Activated CD4-positive, alpha-beta memory T cell treated with anti-CD3 and anti-CD28 coated beads, Interleukin-2, amount 10 ng/mL, durations not matched to agents 7 days and 5 days (primary cell): ENCODE measurements around the gene HSPA1A. TPM values are rescaled to one million over a fixed set of nuclear protein-coding genes. Genes with fewer than 3 reads are reported as not detected.
A peak's percentile ranks its signal among the peaks of the same experiment; 100 is the strongest.
"Not testable (repeated sequence)": the region's sequence is repeated elsewhere in the genome, so short reads cannot be mapped to it uniquely, and the experiment has no call there.

Experiments
- CTCF ChIA-PET: fragments of 350-600 bp; sonication (Branson Sonifier 250); formaldehyde crosslinking; loops from one replicate; lab custom pipeline; 2021; ENCODE audit warnings: antibody characterized with exemption, inconsistent platforms; lab: Charles Lee
- POLR2A ChIA-PET: fragments of 350-600 bp; sonication (Branson Sonifier 250); formaldehyde crosslinking; loops from one replicate; lab custom pipeline; 2021; ENCODE audit warnings: antibody characterized with exemption; lab: Charles Lee
- DNase-seq: peaks from one replicate; pipeline ENCODE4 v3.0.0-alpha.2; 2020
- H3K27ac Mint-ChIP-seq: one replicate; pipeline ENCODE4 v1.8.0; 2021; ENCODE audit warnings: mild to moderate bottlenecking, mixed read lengths
- H3K27me3 Mint-ChIP-seq: one replicate; pipeline ENCODE4 v1.8.0; 2021; ENCODE audit warnings: mixed read lengths
- H3K36me3 Mint-ChIP-seq: one replicate; pipeline ENCODE4 v1.8.0; 2021; ENCODE audit warnings: low read depth, mixed read lengths
- H3K4me1 Mint-ChIP-seq: one replicate; pipeline ENCODE4 v1.8.0; 2021; ENCODE audit warnings: mixed read lengths
- H3K4me3 Mint-ChIP-seq: one replicate; pipeline ENCODE4 v1.8.0; 2021; ENCODE audit warnings: mild to moderate bottlenecking, mixed read lengths
- H3K9me3 Mint-ChIP-seq: one replicate; pipeline ENCODE4 v1.8.0; 2021; ENCODE audit warnings: mixed read lengths
- total RNA-seq, 2 experiments: library from RNA; stranded (reverse); gene quantifications; one replicate each; pipeline ENCODE4 v1.2.3, GENCODE V29; 2021

HSPA1A gene
- total RNA-seq, 2 experiments from 2014 or later: 147 to 151 TPM

GRCh38 chr6:31838968-31839367 is 23.6 kb downstream of the HSPA1A start:
- peak overlapping the region; percentile 45 for H3K27ac Mint-ChIP-seq
- H3K4me1 Mint-ChIP-seq: peaks cover 42% of the 10 kb centered on the region
- no peaks in the 10 kb centered on the region for H3K27me3 Mint-ChIP-seq
- peak overlapping the region; percentile 46 for H3K4me3 Mint-ChIP-seq
- no peaks in the 10 kb centered on the region for H3K9me3 Mint-ChIP-seq
- H3K36me3 Mint-ChIP-seq: peaks cover 68% of the 10 kb centered on the region
- POLR2A ChIA-PET: interaction anchor here (0.6 to 3.0 kb wide), 8 partner anchors 9 to 971 kb away, joined by 3 to 11 read pairs (median 3); partner anchors contain the start of genes HSPA1B, LSM2 and NEU1
- CTCF ChIA-PET: interaction anchor here (1.2 to 1.4 kb wide), 4 partner anchors 11 to 185 kb away, joined by 3 to 5 read pairs (median 4); partner anchors contain the start of gene HSPA1B
- DNase-seq: no peak

GRCh38 chr6:31839779-31840126 is 24.4 kb downstream of the HSPA1A start:
- H3K27me3 Mint-ChIP-seq, H3K4me3 Mint-ChIP-seq, DNase-seq, H3K27ac Mint-ChIP-seq, H3K9me3 Mint-ChIP-seq: not testable (repeated sequence)
- POLR2A ChIA-PET: interaction anchor here (1.1 to 3.0 kb wide), 4 partner anchors 12 to 33 kb away, joined by 3 to 11 read pairs (median 4); partner anchors contain the start of genes HSPA1B, LSM2 and NEU1
- Mint-ChIP-seq H3K36me3 (peaks cover 64% of the 10 kb centered on the region), H3K4me1 (peaks cover 38% of the 10 kb centered on the region)
- CTCF ChIA-PET: interaction anchor here (1.3 kb wide), 1 partner anchor 110 kb away, joined by 4 read pairs; no protein-coding TSS in a partner anchor

- H3K27ac Mint-ChIP-seq: no peak overlapping the region
- no peaks in the 10 kb centered on the region for H3K9me3 Mint-ChIP-seq
- H3K4me1 Mint-ChIP-seq: peaks cover 27% of the 10 kb centered on the region
- no peak for DNase-seq
- CTCF ChIA-PET: no interaction called here
- peaks cover 49% of the 10 kb centered on the region for H3K36me3 Mint-ChIP-seq
- no peaks in the 10 kb centered on the region for H3K27me3 Mint-ChIP-seq
- H3K4me3 Mint-ChIP-seq: no peak overlapping the region
- POLR2A ChIA-PET: no interaction called here
These were observed 26.7 kb downstream of the HSPA1A start for GRCh38 chr6:31842053-31842452.

- Mint-ChIP-seq H3K9me3 (no peaks in the 10 kb centered on the region), H3K27ac (no peak overlapping the region), H3K4me1 (peaks cover 6% of the 10 kb centered on the region), H3K4me3 (no peak overlapping the region), H3K36me3 (peaks cover 27% of the 10 kb centered on the region), H3K27me3 (no peaks in the 10 kb centered on the region)
- POLR2A ChIA-PET: interaction anchor here (0.7 kb wide), 1 partner anchor 9 kb away, joined by 3 read pairs; no protein-coding TSS in a partner anchor
- CTCF ChIA-PET: no interaction called here
- DNase-seq: no peak
These were observed 29.2 kb downstream of the HSPA1A start for GRCh38 chr6:31844507-31844906.

- H3K4me1 Mint-ChIP-seq: no peaks in the 10 kb centered on the region
- H3K9me3 Mint-ChIP-seq: no peaks in the 10 kb centered on the region
- no peak for DNase-seq
- H3K36me3 Mint-ChIP-seq: peaks cover 6% of the 10 kb centered on the region
- H3K4me3 Mint-ChIP-seq: no peak overlapping the region
- ChIA-PET CTCF (interaction anchor here (0.5 kb wide), 1 partner anchor 61 kb away, joined by 3 read pairs; no protein-coding TSS in a partner anchor), POLR2A (interaction anchor here (0.8 kb wide), 1 partner anchor 9 kb away, joined by 3 read pairs; no protein-coding TSS in a partner anchor)
- H3K27ac Mint-ChIP-seq: no peak overlapping the region
- H3K27me3 Mint-ChIP-seq: no peaks in the 10 kb centered on the region
These were observed 32.1 kb downstream of the HSPA1A start for GRCh38 chr6:31847276-31847978.

GRCh38 chr6:31850765-31851484 is 35.6 kb downstream of the HSPA1A start:
- peaks cover 6% of the 10 kb centered on the region for H3K36me3 Mint-ChIP-seq
- H3K9me3 Mint-ChIP-seq: peaks cover 6% of the 10 kb centered on the region
- H3K27ac Mint-ChIP-seq: no peak overlapping the region
- ChIA-PET CTCF (no interaction called here), POLR2A (no interaction called here)
- DNase-seq: no peak
- no peak overlapping the region for H3K4me3 Mint-ChIP-seq
- H3K4me1 Mint-ChIP-seq: no peaks in the 10 kb centered on the region
- H3K27me3 Mint-ChIP-seq: no peaks in the 10 kb centered on the region

GRCh38 chr6:31851485-31851832 is 36.1 kb downstream of the HSPA1A start:
- no peaks in the 10 kb centered on the region for H3K4me1 Mint-ChIP-seq
- no peak overlapping the region for H3K4me3 Mint-ChIP-seq
- H3K36me3 Mint-ChIP-seq: peaks cover 6% of the 10 kb centered on the region
- H3K27me3 Mint-ChIP-seq: no peaks in the 10 kb centered on the region
- ChIA-PET CTCF (interaction anchor here (0.6 kb wide), 1 partner anchor 203 kb away, joined by 3 read pairs; no protein-coding TSS in a partner anchor), POLR2A (interaction anchor here (1.4 kb wide), 1 partner anchor 16 kb away, joined by 6 read pairs; no protein-coding TSS in a partner anchor)
- H3K27ac Mint-ChIP-seq: no peak overlapping the region
- peaks cover 6% of the 10 kb centered on the region for H3K9me3 Mint-ChIP-seq
- DNase-seq: no peak

GRCh38 chr6:31851980-31852718 is 36.8 kb downstream of the HSPA1A start:
- ChIA-PET CTCF (interaction anchor here (0.6 kb wide), 1 partner anchor 204 kb away, joined by 3 read pairs; no protein-coding TSS in a partner anchor), POLR2A (interaction anchor here (1.4 kb wide), 1 partner anchor 17 kb away, joined by 6 read pairs; no protein-coding TSS in a partner anchor)

GRCh38 chr6:31857774-31858173 is 42.4 kb downstream of the HSPA1A start:
- H3K27ac Mint-ChIP-seq, DNase-seq, H3K9me3 Mint-ChIP-seq, H3K27me3 Mint-ChIP-seq, CTCF ChIA-PET, H3K4me3 Mint-ChIP-seq, POLR2A ChIA-PET: not testable (repeated sequence)
- Mint-ChIP-seq H3K4me1 (peaks cover 16% of the 10 kb centered on the region), H3K36me3 (peaks cover 13% of the 10 kb centered on the region)

More at GRCh38 chr6:31851980-31852718, 36.8 kb downstream of the HSPA1A start:
- not testable (repeated sequence) for H3K27ac Mint-ChIP-seq, H3K4me1 Mint-ChIP-seq, H3K27me3 Mint-ChIP-seq, H3K36me3 Mint-ChIP-seq, H3K9me3 Mint-ChIP-seq, DNase-seq, H3K4me3 Mint-ChIP-seq

- no peaks in the 10 kb centered on the region for H3K9me3 Mint-ChIP-seq
- no peak overlapping the region for H3K27ac Mint-ChIP-seq
- no peak overlapping the region for H3K4me3 Mint-ChIP-seq
- H3K4me1 Mint-ChIP-seq: peaks cover 18% of the 10 kb centered on the region
- H3K36me3 Mint-ChIP-seq: peaks cover 10% of the 10 kb centered on the region
- DNase-seq: no peak
- CTCF ChIA-PET: no interaction called here
- POLR2A ChIA-PET: interaction anchor here (1.4 kb wide), 1 partner anchor 19 kb away, joined by 3 read pairs; no protein-coding TSS in a partner anchor
- no peaks in the 10 kb centered on the region for H3K27me3 Mint-ChIP-seq
These were observed 43.4 kb downstream of the HSPA1A start for GRCh38 chr6:31858707-31859106.

GRCh38 chr6:31859923-31860322 is 44.6 kb downstream of the HSPA1A start:
- no peak overlapping the region for H3K27ac Mint-ChIP-seq

GRCh38 chr6:31860349-31860748 is 45.0 kb downstream of the HSPA1A start:
- peaks cover 10% of the 10 kb centered on the region for H3K36me3 Mint-ChIP-seq
- no peak for DNase-seq
- H3K27me3 Mint-ChIP-seq: no peaks in the 10 kb centered on the region
- H3K27ac Mint-ChIP-seq: no peak overlapping the region
- H3K9me3 Mint-ChIP-seq: no peaks in the 10 kb centered on the region
- H3K4me1 Mint-ChIP-seq: peaks cover 23% of the 10 kb centered on the region
- POLR2A ChIA-PET: no interaction called here
- no peak overlapping the region for H3K4me3 Mint-ChIP-seq
- CTCF ChIA-PET: no interaction called here

More at GRCh38 chr6:31859923-31860322, 44.6 kb downstream of the HSPA1A start:
- peaks cover 10% of the 10 kb centered on the region for H3K36me3 Mint-ChIP-seq
- peaks cover 22% of the 10 kb centered on the region for H3K4me1 Mint-ChIP-seq
- ChIA-PET CTCF (no interaction called here), POLR2A (interaction anchor here (1.4 kb wide), 1 partner anchor 20 kb away, joined by 3 read pairs; no protein-coding TSS in a partner anchor)
- H3K4me3 Mint-ChIP-seq: no peak overlapping the region
- H3K27me3 Mint-ChIP-seq: no peaks in the 10 kb centered on the region
- no peaks in the 10 kb centered on the region for H3K9me3 Mint-ChIP-seq
- no peak for DNase-seq
